Right lobe of liver (tissue), 6 donors: ENCODE results near the gene MTHFD1L. TPM values are rescaled to one million over a fixed set of nuclear protein-coding genes. Genes with fewer than 3 reads are reported as not detected.

Source experiments
- ATAC-seq, 4 donors: fragments of 200-7000 bp; cut with Tn5 transposase; one replicate each; pipeline ENCODE4 v1.9.1; 2020; ENCODE audit warnings: mild to moderate bottlenecking in 4 of 4, moderate library complexity in 4 of 4
- DNase-seq, 3 donors: peaks; one replicate each; pipeline ENCODE4 v3.0.0-alpha.2; 2020
- H3K27ac ChIP-seq, 3 donors: fragments of 200-600 bp; one replicate each; pipeline ENCODE4 v1.8.0; 2022
- H3K27me3 ChIP-seq, 2 donors: fragments of 200-600 bp; one replicate each; pipeline ENCODE4 v1.8.0; 2022
- H3K36me3 ChIP-seq, 4 donors: fragments of 200-600 bp; sonication (generic) in 1 of 4; one replicate each; pipeline versions ENCODE4 v1.5.1 to v1.8.0; 2017 to 2022; ENCODE audit warnings: control low read depth in 1 of 4
- H3K4me1 ChIP-seq, 4 donors: fragments of 200-600 bp; sonication (generic) in 1 of 4; one replicate each; pipeline versions ENCODE4 v1.5.1 to v1.8.0; 2017 to 2022; ENCODE audit warnings: control low read depth in 1 of 4
- H3K4me3 ChIP-seq, 3 donors: fragments of 200-600 bp; one replicate each; pipeline ENCODE4 v1.8.0; 2022
- H3K9me3 ChIP-seq, 4 donors: fragments of 200-600 bp; sonication (generic) in 1 of 4; one replicate each; pipeline versions ENCODE4 v1.5.1 to v1.8.0; 2017 to 2022; ENCODE audit warnings: control low read depth in 1 of 4
- CTCF ChIP-seq, 4 donors: fragments of 200-600 bp in 3 of 4; fragments of 450-650 bp in 1 of 4; IDR thresholded peaks; one replicate each; pipeline versions ENCODE4 v1.5.1 to v1.8.0; 2016 to 2022; ENCODE audit warnings: antibody characterized with exemption in 4 of 4, mild to moderate bottlenecking in 2 of 4
- POLR2A ChIP-seq: fragments of 450-650 bp; IDR thresholded peaks from one replicate; pipeline ENCODE4 v1.6.1; 2017; ENCODE audit warnings: antibody characterized with exemption, mild to moderate bottlenecking
- WGBS: methylation state at CpG from one replicate; pipeline ENCODE4 v1.1.6; 2018; ENCODE audit warnings: low coverage, low lambda C conversion rate; ENCODE audit not compliant: insufficient coverage; ENCODE audit errors: missing lambda C conversion rate; 5-methylcytosine and 5-hydroxymethylcytosine counted together
- intact Hi-C, 2 donors: fragments of 100-400 bp; cut with DNase I; formaldehyde crosslinking; loops; one replicate each; pipeline versions ENCODE4 v1.11.2 to v1.14.1; 2022
- total RNA-seq, 6 experiments: library from RNA; depleted of rRNA in 2 of 6; stranded (reverse); fragments of >200 nt in 2 of 6; fragmentation: NEBNext Ultra II Directional in 3 of 6; extraction: Animal tissue kit (Norgen Biotek cat#: 25700) in 3 of 6; gene quantifications; one replicate each; pipeline versions ENCODE4 v1.1.0 to v1.2.4, GENCODE V29; 2016 to 2023
- donor health status: DM: no; HTN: yes; CAD: no.
- donor health status: DM: no; HTN: no; CAD: no.
- donor health status: DM: no; HTN: no; CAD: no.
- donor health status: DM: no; HTN: yes; CAD: no.
- donor health status: DM: no; HTN: yes; CAD: no.

MTHFD1L gene
- total RNA-seq, 6 experiments from 2014 or later = 1.7 to 11.5 (median 4.9) TPM

GRCh38 chr6:151109361-151109760 lies 243.9 kb downstream of the MTHFD1L start:
- 85% methylated on average over 7 of the region's 8 CpGs for whole genome bisulfite sequencing

DNA sequence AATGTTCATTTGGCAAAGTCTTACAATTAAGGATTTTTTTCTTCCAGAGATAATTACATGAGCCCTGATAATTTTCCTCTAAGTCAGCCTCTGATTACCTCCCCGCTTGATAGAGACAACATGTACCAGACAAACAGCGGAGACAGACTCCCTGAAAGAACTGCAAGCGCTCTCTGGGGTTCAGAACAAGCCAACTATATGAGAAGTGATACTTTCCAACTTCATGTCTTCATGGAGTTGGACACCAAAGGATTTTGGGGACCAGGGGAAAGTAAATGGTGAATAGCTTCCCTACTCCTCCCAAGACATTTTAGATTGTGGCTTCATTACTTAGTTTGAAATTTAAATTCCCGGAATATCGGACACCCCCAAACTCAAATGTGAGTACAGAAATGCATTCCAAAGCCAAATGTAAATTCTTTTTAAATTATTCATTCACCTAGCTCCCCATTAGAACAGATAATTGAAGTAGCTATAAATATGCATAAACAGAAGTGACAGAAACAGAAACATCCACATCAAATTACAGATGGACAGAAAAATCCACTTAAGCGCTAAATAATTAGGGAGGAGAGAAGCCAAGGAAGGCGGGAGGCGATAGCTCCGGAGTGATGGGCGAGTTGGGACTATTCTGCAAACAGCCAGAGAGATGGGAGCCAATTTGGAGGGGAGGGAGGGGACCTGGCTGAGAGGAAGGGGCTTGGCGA lies 244.5 kb downstream of the MTHFD1L start:
- Histone ChIP-seq H3K27ac (no peak overlapping the region), H3K9me3 (no peaks in the 10 kb centered on the region), H3K4me3 (no peak overlapping the region), H3K4me1 (no peaks in the 10 kb centered on the region), H3K36me3 (no peaks in the 10 kb centered on the region), H3K27me3 (no peaks in the 10 kb centered on the region)
- intact Hi-C loops = no loop called here
- DNase-seq = peak in 1 of 3 donors; percentile 5
- TF ChIP-seq POLR2A = no peak
- no peak for TF ChIP-seq CTCF (IDR thresholded peaks at IDR 0.05)
- WGBS = 91% methylated on average over 11 of the region's 11 CpGs
- ATAC-seq = no peak

More at GRCh38 chr6:151109361-151109760, 243.9 kb downstream of the MTHFD1L start:
- no peak for ATAC-seq
- intact Hi-C loops = no loop called here
- TF ChIP-seq POLR2A (no peak), CTCF (IDR thresholded peaks at IDR 0.05) (no peak)
- Histone ChIP-seq H3K36me3 (no peaks in the 10 kb centered on the region), H3K27me3 (no peaks in the 10 kb centered on the region), H3K9me3 (no peaks in the 10 kb centered on the region), H3K4me3 (no peak overlapping the region), H3K27ac (no peak overlapping the region), H3K4me1 (no peaks in the 10 kb centered on the region)
- DNase-seq = peak in 1 of 3 donors; percentile 19

DNA sequence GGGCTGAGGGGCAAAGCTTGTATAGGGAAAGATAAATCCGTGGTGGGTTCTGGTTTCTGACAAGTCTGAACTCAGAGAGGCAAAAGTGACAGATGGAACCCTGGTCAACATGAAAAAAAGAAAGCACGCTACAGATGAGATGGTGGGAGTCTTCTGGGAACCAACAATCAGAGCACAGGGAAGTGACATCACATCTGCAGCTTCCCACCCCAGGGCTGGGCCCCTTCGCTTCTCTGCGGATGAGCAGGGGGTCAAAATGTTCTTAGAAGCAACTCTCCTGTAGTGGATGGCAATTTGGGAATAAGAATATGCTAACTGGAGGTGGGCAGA lies 245.0 kb downstream of the MTHFD1L start:
- no peaks in the 10 kb centered on the region for H3K4me1 ChIP-seq
- WGBS = 73% methylated on average over 2 of the region's 4 CpGs
- ATAC-seq (no peak), DNase-seq (peak in 1 of 3 donors; percentile 10)
- TF ChIP-seq POLR2A = no peak
- TF ChIP-seq CTCF (IDR thresholded peaks at IDR 0.05) = no peak
- no peaks in the 10 kb centered on the region for H3K36me3 ChIP-seq
- no peak overlapping the region for H3K4me3 ChIP-seq
- no peak overlapping the region for H3K27ac ChIP-seq
- intact Hi-C loops = no loop called here
- H3K27me3 ChIP-seq = no peaks in the 10 kb centered on the region
- H3K9me3 ChIP-seq = no peaks in the 10 kb centered on the region

DNA sequence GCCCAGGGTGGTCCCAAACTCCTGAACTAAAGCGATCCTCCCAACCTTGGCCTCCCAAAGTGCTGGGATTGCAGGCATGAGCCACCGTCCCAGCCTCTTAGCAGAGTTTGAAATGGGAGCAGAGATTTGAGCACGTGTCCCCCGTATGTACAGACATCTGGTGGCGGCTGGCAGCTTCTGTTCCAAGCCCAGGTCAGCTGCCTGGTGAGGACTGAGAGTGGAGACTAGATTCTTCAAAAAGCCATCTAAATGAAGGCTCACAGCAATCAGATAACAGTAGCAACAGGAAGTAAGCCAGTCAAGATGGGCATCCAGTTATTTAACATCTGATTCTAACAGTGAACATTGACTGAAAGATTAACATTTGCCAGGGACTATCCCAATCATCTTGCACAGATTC lies 246.2 kb downstream of the MTHFD1L start:
- Histone ChIP-seq H3K4me1 (no peaks in the 10 kb centered on the region), H3K27ac (no peak overlapping the region), H3K4me3 (no peak overlapping the region), H3K36me3 (no peaks in the 10 kb centered on the region), H3K9me3 (no peaks in the 10 kb centered on the region), H3K27me3 (no peaks in the 10 kb centered on the region)
- whole genome bisulfite sequencing = 92% methylated on average over 5 of the region's 5 CpGs
- DNase-seq (peak in 1 of 3 donors; percentile 18), ATAC-seq (no peak)
- intact Hi-C loops = no loop called here
- no peak for TF ChIP-seq POLR2A
- TF ChIP-seq CTCF (IDR thresholded peaks at IDR 0.05) = no peak
